GM12891 (cell line): ENCODE measurements around the gene NCAM1.

ENCODE experiments used
- POLR2A ChIP-seq: IDR thresholded peaks from 2 replicates; pipeline ENCODE4 v1.6.1; 2011; ENCODE audit warnings: low read depth, low read length, control low read depth
- POLR2AphosphoS5 ChIP-seq: IDR thresholded peaks from 2 replicates; pipeline ENCODE4 v1.6.1; 2011; ENCODE audit warnings: low read depth, low read length, control low read depth
- SPI1 ChIP-seq: IDR thresholded peaks from 2 replicates; pipeline ENCODE4 v1.6.1; 2011; ENCODE audit warnings: low read depth, low read length, control low read depth
- TAF1 ChIP-seq: IDR thresholded peaks from 2 replicates; pipeline ENCODE4 v1.6.1; 2011; ENCODE audit warnings: low read depth, low read length, control low read depth

- TF ChIP-seq POLR2AphosphoS5 (no peak), POLR2A (no peak), TAF1 (no peak), SPI1 (no peak)
Observed at GRCh38 chr11:113317339-113317738, 356.1 kb downstream of the NCAM1 start.
